HG03060 (cell line): ENCODE measurements around the gene CBY3.
"Not testable (repeated sequence)": the region's sequence is repeated elsewhere in the genome, so short reads cannot be mapped to it uniquely, and the experiment has no call there.

Experiments used
- ATAC-seq: cut with Tn5 transposase; IDR thresholded peaks from one replicate; pipeline ENCODE4 v1.9.1; 2021; ENCODE audit warnings: low read depth, moderate number of reproducible peaks; ENCODE audit not compliant: unreplicated experiment

The CBY3 gene

GRCh38 chr5:179678223-179679013 lies 2.4 kb downstream of the CBY3 start:
- ATAC-seq: peak; percentile 64

GRCh38 chr5:179668391-179668790 lies 12.4 kb downstream of the CBY3 start:
- no peak for ATAC-seq

GRCh38 chr5:179661647-179662046 lies 19.2 kb downstream of the CBY3 start:
- ATAC-seq: not testable (repeated sequence)

- peak; percentile 10 for ATAC-seq
Measured at GRCh38 chr5:179658179-179658856, 22.5 kb downstream of the CBY3 start.

- ATAC-seq: peak; percentile 66
Measured at GRCh38 chr5:179657302-179658178, 23.3 kb downstream of the CBY3 start.

- not testable (repeated sequence) for ATAC-seq
Measured at GRCh38 chr5:179653135-179653534, 27.7 kb downstream of the CBY3 start.

- ATAC-seq: not testable (repeated sequence)
Measured at GRCh38 chr5:179650245-179650644, 30.6 kb downstream of the CBY3 start.

- not testable (repeated sequence) for ATAC-seq
Measured at GRCh38 chr5:179649166-179649703, 31.6 kb downstream of the CBY3 start.

GRCh38 chr5:179648410-179648809 lies 32.4 kb downstream of the CBY3 start:
- ATAC-seq: no peak

- ATAC-seq: not testable (repeated sequence)
Measured at GRCh38 chr5:179644766-179645165, 36.1 kb downstream of the CBY3 start.

GRCh38 chr5:179643141-179643920 lies 37.5 kb downstream of the CBY3 start:
- ATAC-seq: not testable (repeated sequence)

- ATAC-seq: not testable (repeated sequence)
Measured at GRCh38 chr5:179642626-179643025, 38.2 kb downstream of the CBY3 start.

GRCh38 chr5:179641745-179642144 lies 39.1 kb downstream of the CBY3 start:
- not testable (repeated sequence) for ATAC-seq

- ATAC-seq: not testable (repeated sequence)
Measured at GRCh38 chr5:179639296-179639695, 41.5 kb downstream of the CBY3 start.

- peak; percentile 79 for ATAC-seq
Measured at GRCh38 chr5:179634370-179635172, 46.3 kb downstream of the CBY3 start.

GRCh38 chr5:179633501-179634369 lies 47.1 kb downstream of the CBY3 start:
- peak; percentile 21 for ATAC-seq
